Neural cell (in vitro differentiated cells): ENCODE measurements around the gene FGGY. TPM values are rescaled to one million over a fixed set of nuclear protein-coding genes. Genes with fewer than 3 reads are reported as not detected.

Experiments
- H2AFZ ChIP-seq: fragments of 200-600, 300-800 bp; sonication (generic), shearing (Covaris generic); 2 replicates; pipeline ENCODE4 v1.6.0; 2014; ENCODE audit warnings: low read depth, mild to moderate bottlenecking, antibody characterized with exemption, low read length, moderate library complexity
- H3F3A ChIP-seq: fragments of 200-600 bp; shearing (Covaris generic); 2 replicates; pipeline ENCODE4 v1.6.1; 2016; ENCODE audit warnings: mild to moderate bottlenecking, moderate library complexity, mixed read lengths, antibody characterized with exemption, low read length; ENCODE audit not compliant: insufficient read depth, poor library complexity, severe bottlenecking
- H3K27ac ChIP-seq: fragments of 200-600, 300-800 bp; sonication (generic), shearing (Covaris generic); 2 replicates; pipeline ENCODE4 v1.5.1; 2014; ENCODE audit warnings: mild to moderate bottlenecking, low read length, moderate library complexity
- H3K27me3 ChIP-seq: fragments of 300-800, 200-600 bp; sonication (generic), shearing (Covaris generic); 2 replicates; pipeline ENCODE4 v1.6.0; 2014; ENCODE audit warnings: mild to moderate bottlenecking, low read depth, low read length, moderate library complexity; ENCODE audit not compliant: insufficient read depth
- H3K36me3 ChIP-seq: fragments of 300-800, 200-600 bp; sonication (generic), shearing (Covaris generic); 2 replicates; pipeline ENCODE4 v1.5.1; 2014; ENCODE audit warnings: mild to moderate bottlenecking, antibody characterized with exemption, low read length, moderate library complexity; ENCODE audit not compliant: insufficient read depth
- H3K4me2 ChIP-seq: fragments of 300-800, 200-600 bp; sonication (generic), shearing (Covaris generic); 2 replicates; pipeline ENCODE4 v1.6.0; 2014; ENCODE audit warnings: mild to moderate bottlenecking, low read length
- H3K4me3 ChIP-seq: fragments of 300-800, 200-600 bp; sonication (generic), shearing (Covaris generic); 2 replicates; pipeline ENCODE4 v1.5.1; 2014; ENCODE audit warnings: mild to moderate bottlenecking, low read length, moderate library complexity
- H3K79me2 ChIP-seq: fragments of 200-600 bp; shearing (Covaris generic); replicated peaks from 2 replicates; pipeline ENCODE4 v1.6.0; 2014; ENCODE audit warnings: mild to moderate bottlenecking, low read length, moderate library complexity; ENCODE audit not compliant: insufficient read depth
- H3K9ac ChIP-seq: fragments of 300-800, 200-600 bp; sonication (generic), shearing (Covaris generic); 2 replicates; pipeline ENCODE4 v1.6.1; 2016; ENCODE audit warnings: mild to moderate bottlenecking, low read length, mixed read lengths
- H3K9me2 ChIP-seq: fragments of 200-600 bp; shearing (Covaris generic); 2 replicates; pipeline ENCODE4 v1.6.1; 2016; ENCODE audit warnings: mild to moderate bottlenecking, low read length, mixed read lengths; ENCODE audit not compliant: insufficient read depth
- H3K9me3 ChIP-seq: fragments of 200-600, 300-800 bp; sonication (generic), shearing (Covaris generic); 2 replicates; pipeline ENCODE4 v1.6.1; 2016; ENCODE audit warnings: mild to moderate bottlenecking, mixed run types, low read length, moderate library complexity, mixed read lengths
- H4K20me1 ChIP-seq: fragments of 200-600 bp; shearing (Covaris generic); 2 replicates; pipeline ENCODE4 v1.6.1; 2016; ENCODE audit warnings: mild to moderate bottlenecking, mixed run types; ENCODE audit not compliant: insufficient read depth
- EP300 ChIP-seq: fragments of 450-650 bp; conservative IDR thresholded peaks from 2 replicates; pipeline ENCODE4 v1.6.1; 2014; ENCODE audit warnings: antibody characterized with exemption, mild to moderate bottlenecking, moderate library complexity; ENCODE audit not compliant: poor library complexity, severe bottlenecking
- EZH2 ChIP-seq: fragments of 200-600, 300-800 bp; shearing (Covaris generic), sonication (generic); IDR thresholded peaks from 2 replicates; pipeline ENCODE4 v1.6.1; 2014; ENCODE audit warnings: antibody characterized with exemption, low read length, borderline replicate concordance, mild to moderate bottlenecking; ENCODE audit not compliant: insufficient read depth, poor library complexity, severe bottlenecking
- MXI1 ChIP-seq: fragments of 450-650 bp; conservative IDR thresholded peaks from 2 replicates; pipeline ENCODE4 v1.6.1; 2014; ENCODE audit warnings: antibody characterized with exemption, mild to moderate bottlenecking; ENCODE audit not compliant: poor library complexity, severe bottlenecking
- POLR2AphosphoS5 ChIP-seq: IDR thresholded peaks from 2 replicates; pipeline ENCODE4 v1.6.1; 2012
- RAD21 ChIP-seq: fragments of 450-650 bp; conservative IDR thresholded peaks from 2 replicates; pipeline ENCODE4 v1.6.1; 2014; ENCODE audit warnings: antibody characterized with exemption, mild to moderate bottlenecking, moderate library complexity
- SMC3 ChIP-seq: fragments of 450-650 bp; conservative IDR thresholded peaks from 2 replicates; pipeline ENCODE4 v1.6.1; 2014; ENCODE audit warnings: antibody characterized with exemption, mild to moderate bottlenecking, moderate library complexity; ENCODE audit not compliant: poor library complexity
- TAF1 ChIP-seq: IDR thresholded peaks from 2 replicates; pipeline ENCODE4 v1.6.1; 2012; ENCODE audit warnings: low read depth
- polyA plus RNA-seq: library from polyadenylated mRNA; depleted of rRNA; stranded (reverse); fragments of >200 nt; gene quantifications from 2 replicates; pipeline ENCODE4 v1.2.3, GENCODE V29; 2014
- TF ChIP-seq, protein P1 (sequence below): IDR thresholded peaks from 2 replicates; pipeline ENCODE4 v1.6.1; 2012; ENCODE audit warnings: borderline replicate concordance
- TF ChIP-seq, protein P2 (sequence below): fragments of 450-650 bp; IDR thresholded peaks from 2 replicates; pipeline ENCODE4 v1.5.1; 2014; ENCODE audit warnings: antibody characterized with exemption, mild to moderate bottlenecking, moderate library complexity; ENCODE audit not compliant: poor library complexity, severe bottlenecking

Gene FGGY
- polyA plus RNA-seq, 1 donor from 2014 or later = 7.4 TPM

DNA sequence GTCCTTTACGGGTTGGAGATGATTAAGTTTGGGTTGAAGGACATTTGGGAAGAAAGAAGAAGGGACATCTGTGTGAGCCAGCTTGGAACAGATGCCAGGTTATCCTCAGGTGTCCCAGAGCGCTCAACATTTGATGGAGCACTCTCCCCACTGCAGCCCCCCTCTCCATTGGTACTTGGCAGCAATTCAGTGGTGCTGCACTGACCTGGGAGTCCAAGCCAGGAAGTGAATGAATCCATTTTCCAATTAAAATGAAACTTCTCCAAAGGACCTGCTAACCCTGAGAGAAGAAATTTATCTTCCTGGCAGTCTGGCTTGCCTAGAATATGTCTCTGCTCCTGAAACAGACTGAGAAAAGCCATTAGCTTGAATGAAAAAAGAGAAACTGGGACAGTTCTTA, 67.1 kb downstream of the FGGY start:
- Histone ChIP-seq H3K79me2 (no peaks in the 10 kb centered on the region), H3K36me3 (no peaks in the 10 kb centered on the region), H3K9ac (no peak overlapping the region), H3K27ac (no peak overlapping the region), H3K4me2 (no peak overlapping the region), H4K20me1 (no peaks in the 10 kb centered on the region), H3K4me3 (no peak overlapping the region), H3K9me2 (no peaks in the 10 kb centered on the region), H2AFZ (no peak overlapping the region), H3K9me3 (no peaks in the 10 kb centered on the region), H3K27me3 (no peaks in the 10 kb centered on the region), H3F3A (no peaks in the 10 kb centered on the region)
- no peak for TF ChIP-seq SMC3
- no peak for TF ChIP-seq TAF1
- TF ChIP-seq EP300 = no peak
- TF ChIP-seq MXI1 = no peak
- TF ChIP-seq POLR2AphosphoS5 = no peak
- TF ChIP-seq RAD21 = no peak
- TF ChIP-seq, protein P1, sequence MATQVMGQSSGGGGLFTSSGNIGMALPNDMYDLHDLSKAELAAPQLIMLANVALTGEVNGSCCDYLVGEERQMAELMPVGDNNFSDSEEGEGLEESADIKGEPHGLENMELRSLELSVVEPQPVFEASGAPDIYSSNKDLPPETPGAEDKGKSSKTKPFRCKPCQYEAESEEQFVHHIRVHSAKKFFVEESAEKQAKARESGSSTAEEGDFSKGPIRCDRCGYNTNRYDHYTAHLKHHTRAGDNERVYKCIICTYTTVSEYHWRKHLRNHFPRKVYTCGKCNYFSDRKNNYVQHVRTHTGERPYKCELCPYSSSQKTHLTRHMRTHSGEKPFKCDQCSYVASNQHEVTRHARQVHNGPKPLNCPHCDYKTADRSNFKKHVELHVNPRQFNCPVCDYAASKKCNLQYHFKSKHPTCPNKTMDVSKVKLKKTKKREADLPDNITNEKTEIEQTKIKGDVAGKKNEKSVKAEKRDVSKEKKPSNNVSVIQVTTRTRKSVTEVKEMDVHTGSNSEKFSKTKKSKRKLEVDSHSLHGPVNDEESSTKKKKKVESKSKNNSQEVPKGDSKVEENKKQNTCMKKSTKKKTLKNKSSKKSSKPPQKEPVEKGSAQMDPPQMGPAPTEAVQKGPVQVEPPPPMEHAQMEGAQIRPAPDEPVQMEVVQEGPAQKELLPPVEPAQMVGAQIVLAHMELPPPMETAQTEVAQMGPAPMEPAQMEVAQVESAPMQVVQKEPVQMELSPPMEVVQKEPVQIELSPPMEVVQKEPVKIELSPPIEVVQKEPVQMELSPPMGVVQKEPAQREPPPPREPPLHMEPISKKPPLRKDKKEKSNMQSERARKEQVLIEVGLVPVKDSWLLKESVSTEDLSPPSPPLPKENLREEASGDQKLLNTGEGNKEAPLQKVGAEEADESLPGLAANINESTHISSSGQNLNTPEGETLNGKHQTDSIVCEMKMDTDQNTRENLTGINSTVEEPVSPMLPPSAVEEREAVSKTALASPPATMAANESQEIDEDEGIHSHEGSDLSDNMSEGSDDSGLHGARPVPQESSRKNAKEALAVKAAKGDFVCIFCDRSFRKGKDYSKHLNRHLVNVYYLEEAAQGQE = no peak
- TF ChIP-seq, protein P2, sequence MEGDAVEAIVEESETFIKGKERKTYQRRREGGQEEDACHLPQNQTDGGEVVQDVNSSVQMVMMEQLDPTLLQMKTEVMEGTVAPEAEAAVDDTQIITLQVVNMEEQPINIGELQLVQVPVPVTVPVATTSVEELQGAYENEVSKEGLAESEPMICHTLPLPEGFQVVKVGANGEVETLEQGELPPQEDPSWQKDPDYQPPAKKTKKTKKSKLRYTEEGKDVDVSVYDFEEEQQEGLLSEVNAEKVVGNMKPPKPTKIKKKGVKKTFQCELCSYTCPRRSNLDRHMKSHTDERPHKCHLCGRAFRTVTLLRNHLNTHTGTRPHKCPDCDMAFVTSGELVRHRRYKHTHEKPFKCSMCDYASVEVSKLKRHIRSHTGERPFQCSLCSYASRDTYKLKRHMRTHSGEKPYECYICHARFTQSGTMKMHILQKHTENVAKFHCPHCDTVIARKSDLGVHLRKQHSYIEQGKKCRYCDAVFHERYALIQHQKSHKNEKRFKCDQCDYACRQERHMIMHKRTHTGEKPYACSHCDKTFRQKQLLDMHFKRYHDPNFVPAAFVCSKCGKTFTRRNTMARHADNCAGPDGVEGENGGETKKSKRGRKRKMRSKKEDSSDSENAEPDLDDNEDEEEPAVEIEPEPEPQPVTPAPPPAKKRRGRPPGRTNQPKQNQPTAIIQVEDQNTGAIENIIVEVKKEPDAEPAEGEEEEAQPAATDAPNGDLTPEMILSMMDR = no peak
- TF ChIP-seq EZH2 = no peak

DNA sequence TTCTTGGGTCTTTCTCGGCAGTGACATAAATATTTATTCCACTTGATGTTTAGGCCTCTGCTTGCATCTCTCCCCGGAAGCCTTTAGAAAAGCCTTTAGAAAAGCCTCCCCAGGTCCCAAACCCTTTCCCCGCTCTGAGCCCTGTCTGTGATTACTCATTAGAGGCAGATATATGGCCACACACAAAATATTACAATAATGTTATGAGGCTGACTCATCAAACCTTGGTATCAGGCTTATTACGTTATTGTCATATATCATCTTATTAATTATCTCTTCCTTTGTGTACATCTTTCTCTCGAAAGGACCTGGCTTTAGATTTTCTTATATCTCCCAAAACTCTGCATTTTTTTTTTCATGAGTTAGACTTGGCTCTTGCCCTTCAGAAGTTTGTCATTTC, 69.5 kb downstream of the FGGY start:
- Histone ChIP-seq H3K4me3 (no peak overlapping the region), H3K9ac (no peak overlapping the region)
- TF ChIP-seq, protein P1 = no peak
- TF ChIP-seq SMC3 (no peak), EP300 (no peak), TAF1 (no peak), RAD21 (no peak), POLR2AphosphoS5 (no peak), MXI1 (no peak), EZH2 (no peak)
- TF ChIP-seq, protein P2 = no peak

More for the DNA sequence above, 69.5 kb downstream of the FGGY start:
- H3K27me3 ChIP-seq = no peaks in the 10 kb centered on the region
- no peak overlapping the region for H2AFZ ChIP-seq
- no peaks in the 10 kb centered on the region for H3K36me3 ChIP-seq
- H3K9me3 ChIP-seq = no peaks in the 10 kb centered on the region
- H3K27ac ChIP-seq = no peak overlapping the region
- no peaks in the 10 kb centered on the region for H4K20me1 ChIP-seq
- no peak overlapping the region for H3K4me2 ChIP-seq
- no peaks in the 10 kb centered on the region for H3K79me2 ChIP-seq
- no peaks in the 10 kb centered on the region for H3F3A ChIP-seq
- no peaks in the 10 kb centered on the region for H3K9me2 ChIP-seq
